GM18505 (cell line): ENCODE data around the gene ANKRD52.

Experiments
- ATAC-seq: cut with Tn5 transposase; IDR thresholded peaks from one replicate; pipeline ENCODE4 v1.9.1; 2021; ENCODE audit not compliant: unreplicated experiment
- POLR2A ChIP-seq: IDR thresholded peaks from 4 replicates; pipeline ENCODE4 v1.6.1; 2011; ENCODE audit warnings: borderline replicate concordance; ENCODE audit not compliant: insufficient read depth, insufficient read length; ENCODE audit errors: extremely low read depth

ANKRD52 gene

DNA sequence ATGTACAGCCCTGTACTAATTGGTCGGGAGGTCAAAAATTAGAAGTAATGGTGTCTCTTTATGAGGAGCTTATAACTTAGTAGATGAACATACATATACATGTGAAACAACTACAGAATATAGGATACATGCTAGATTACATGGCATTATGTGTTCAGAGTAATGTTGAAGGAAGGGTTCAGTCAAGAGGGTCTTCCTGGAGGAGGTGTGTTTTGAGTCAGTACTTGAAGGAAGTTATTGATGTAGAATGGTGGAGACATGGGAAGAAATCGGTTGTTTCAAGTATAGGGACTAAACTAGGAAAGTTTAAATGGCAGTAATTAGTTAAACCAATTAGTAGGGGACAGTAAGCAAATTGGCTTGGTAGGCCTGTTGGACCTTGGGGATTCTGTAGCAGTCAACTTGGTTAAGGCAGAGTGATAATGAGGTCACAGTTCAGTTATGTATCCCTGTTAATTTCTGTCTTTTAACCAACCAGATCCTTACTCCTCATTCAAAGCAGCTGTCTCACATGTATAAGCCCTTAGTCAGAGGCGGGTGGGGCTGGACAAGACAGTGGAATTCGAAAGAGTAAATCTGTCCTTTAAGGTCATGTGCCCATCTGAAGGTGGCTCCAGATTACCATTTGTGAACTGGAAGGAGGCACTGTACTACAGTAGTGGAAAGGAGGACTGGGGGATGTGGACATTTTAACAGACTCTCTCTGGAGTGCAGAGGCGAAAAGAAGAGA lies 3.5 kb upstream of the ANKRD52 start:
- no peak for TF ChIP-seq POLR2A
- no peak for ATAC-seq

GRCh38 chr12:56260921-56261320 lies 2.7 kb upstream of the ANKRD52 start:
- no peak for TF ChIP-seq POLR2A
- no peak for ATAC-seq

DNA sequence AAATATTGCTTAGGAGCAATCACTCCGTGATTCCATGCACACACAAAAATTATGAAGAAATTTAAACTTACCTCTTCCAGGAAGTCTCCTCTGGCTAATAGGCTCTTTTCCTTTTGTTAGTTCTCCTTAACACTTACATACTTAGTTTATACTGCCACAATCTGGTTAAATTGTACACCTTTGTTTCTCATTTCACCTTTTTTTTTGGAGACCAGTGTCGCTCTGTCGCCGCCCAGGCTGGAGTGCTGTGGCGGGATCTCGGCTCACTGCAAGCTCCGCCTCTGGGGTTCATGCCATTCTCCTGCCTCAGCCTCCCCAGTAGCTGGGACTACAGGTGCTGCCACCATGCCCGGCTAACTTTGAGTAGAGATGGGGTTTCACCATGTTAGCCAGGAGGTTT lies 2.2 kb upstream of the ANKRD52 start:
- no peak for TF ChIP-seq POLR2A
- no peak for ATAC-seq

DNA sequence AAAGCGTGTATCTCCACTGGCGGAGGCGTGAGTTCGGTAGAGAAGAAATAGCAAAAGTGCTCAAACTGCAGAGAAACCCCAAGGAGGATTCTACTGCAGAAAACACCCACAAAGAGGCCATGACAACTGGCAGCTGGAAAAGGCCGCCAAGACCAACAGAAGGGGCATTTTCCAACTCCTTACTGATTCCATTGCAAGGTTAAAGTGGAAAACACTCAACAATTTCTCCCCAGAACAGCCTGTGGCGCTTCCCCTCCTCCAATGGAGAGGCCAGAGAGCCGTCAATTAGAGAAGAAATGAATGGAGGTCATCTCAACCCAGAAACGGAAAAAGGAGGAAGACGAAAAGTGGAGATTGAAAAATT lies 618 bp upstream of the ANKRD52 start:
- no peak for TF ChIP-seq POLR2A
- ATAC-seq, result no peak

GRCh38 chr12:56257491-56258067 lies 605 bp downstream of the ANKRD52 start:
- no peak for TF ChIP-seq POLR2A
- ATAC-seq, result no peak

DNA sequence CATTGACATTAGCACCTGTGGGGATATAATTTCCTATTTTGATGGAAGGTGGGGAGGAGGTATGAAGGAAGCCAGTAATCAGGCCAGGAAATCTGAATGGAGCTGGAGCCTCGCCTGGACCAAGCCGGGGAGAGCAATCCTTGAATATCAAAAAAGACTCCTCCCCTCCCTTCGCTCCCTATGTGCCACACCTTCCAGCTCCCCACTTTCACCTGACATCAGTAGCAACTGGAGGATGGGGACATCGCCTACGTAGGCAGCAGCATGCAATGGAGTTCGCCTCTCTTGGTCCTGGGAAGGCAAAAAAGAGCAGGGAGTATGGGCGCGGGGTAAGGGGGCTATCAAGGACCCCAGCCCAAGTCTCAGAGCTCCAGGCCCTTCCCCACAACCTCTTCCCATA lies 1.1 kb downstream of the ANKRD52 start:
- ATAC-seq, result no peak
- no peak for TF ChIP-seq POLR2A

DNA sequence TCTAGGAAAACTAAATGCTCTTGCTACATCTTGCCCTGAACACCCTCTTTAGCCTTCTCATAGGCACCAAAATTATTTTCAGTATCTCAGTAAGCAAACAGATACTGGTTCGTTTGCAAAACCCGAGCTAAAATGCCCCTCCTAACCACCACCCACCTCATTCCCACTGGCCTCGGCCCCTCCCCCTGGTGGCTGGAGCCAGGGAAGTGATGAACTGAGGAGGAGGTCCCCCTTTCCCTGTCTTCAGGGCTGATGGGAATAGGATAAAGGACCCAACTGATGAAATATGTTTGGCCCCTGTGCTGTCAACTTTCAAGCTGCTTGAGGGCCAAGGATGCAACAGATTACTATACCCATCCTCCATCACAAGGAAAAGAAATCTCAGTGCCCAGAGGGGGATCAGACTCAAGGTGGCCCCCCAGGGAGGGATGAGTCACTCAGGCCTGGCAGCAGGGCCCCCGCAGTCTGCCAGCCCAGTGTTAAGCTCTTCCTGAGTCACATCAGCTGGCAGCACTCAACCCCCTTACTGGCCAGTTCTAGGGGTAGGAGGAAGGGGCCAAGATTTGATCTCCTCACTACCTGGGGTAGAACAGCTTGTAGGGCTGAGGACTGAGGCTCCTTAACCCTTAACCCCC lies 1.7 kb downstream of the ANKRD52 start:
- no peak for ATAC-seq
- TF ChIP-seq POLR2A, result no peak

GRCh38 chr12:56255671-56256070 lies 2.5 kb downstream of the ANKRD52 start:
- no peak for TF ChIP-seq POLR2A
- ATAC-seq, result no peak

- no peak for ATAC-seq
- TF ChIP-seq POLR2A, result no peak
Measured at GRCh38 chr12:56253091-56253490, 5.1 kb downstream of the ANKRD52 start.

GRCh38 chr12:56252649-56253048 lies 5.5 kb downstream of the ANKRD52 start:
- no peak for ATAC-seq
- no peak for TF ChIP-seq POLR2A

DNA sequence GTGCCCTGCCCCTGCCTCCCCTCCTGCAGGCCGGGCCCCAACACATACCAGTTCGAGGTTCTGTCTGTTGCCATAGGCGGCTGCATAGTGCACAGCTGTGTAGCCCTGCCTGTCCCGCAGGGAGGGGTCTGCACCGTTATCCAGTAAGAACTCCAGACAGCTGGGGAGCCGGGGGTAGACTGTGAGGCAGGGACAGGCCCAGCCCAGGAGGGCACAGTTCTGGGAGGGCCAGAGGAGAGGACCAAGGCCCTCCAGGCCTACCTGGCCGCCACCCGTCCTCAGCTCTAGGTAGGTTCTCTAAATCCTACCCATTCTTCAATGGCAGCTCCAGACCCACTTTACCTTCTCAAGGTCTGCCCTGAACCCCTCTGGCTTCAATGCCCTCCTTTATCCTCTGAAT lies 9.5 kb downstream of the ANKRD52 start:
- ATAC-seq, result no peak

DNA sequence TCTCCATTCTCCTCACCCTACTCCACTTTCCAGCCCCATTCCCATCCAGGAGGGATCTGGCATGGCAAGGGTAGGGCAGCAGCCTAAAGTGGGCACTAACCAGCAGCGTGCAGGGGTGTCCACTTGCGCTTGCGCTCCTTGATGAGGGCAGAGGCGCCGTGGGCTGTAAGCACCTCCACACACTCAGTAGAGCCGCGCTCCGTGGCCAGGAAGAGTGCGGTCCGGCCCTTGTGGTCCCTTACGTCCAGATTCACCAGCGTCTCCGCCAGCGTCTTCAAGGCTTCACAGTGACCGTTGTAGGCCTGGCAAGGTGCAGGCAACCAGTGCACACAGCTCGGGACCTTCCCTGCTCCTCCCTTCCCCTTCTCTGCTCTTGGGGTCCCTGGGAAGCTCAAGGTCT lies 10.3 kb downstream of the ANKRD52 start:
- no peak for TF ChIP-seq POLR2A
- ATAC-seq, result no peak

More for the DNA sequence above, 9.5 kb downstream of the ANKRD52 start:
- no peak for TF ChIP-seq POLR2A

DNA sequence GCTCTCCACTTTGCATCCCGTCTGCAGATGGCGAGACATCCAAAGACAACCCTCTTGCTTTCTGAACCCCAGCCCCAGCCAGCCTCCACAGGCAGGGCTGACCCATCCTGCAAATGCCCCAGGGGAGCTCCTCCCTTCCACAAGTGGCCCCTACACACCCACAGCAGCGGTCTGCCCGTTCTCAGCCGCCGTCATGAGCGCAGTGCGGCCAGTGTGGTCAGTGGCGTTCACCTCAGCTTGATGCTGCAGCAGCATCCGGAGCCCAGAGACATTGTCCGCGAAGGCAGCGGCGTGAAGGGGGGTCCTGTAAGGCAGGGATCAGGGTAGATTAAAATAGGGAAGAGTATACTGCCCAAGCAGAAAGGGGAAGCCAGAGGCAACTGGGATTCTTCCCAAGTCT lies 13.7 kb downstream of the ANKRD52 start:
- no peak for TF ChIP-seq POLR2A
- ATAC-seq, result no peak

GRCh38 chr12:56243731-56244181 lies 14.4 kb downstream of the ANKRD52 start:
- no peak for TF ChIP-seq POLR2A
- ATAC-seq, result no peak
